GM13977 (cell line): ENCODE measurements around the gene VLDLR.

Experiments used
- DNase-seq: peaks from one replicate; pipeline ENCODE4 v3.0.0; 2012; ENCODE audit warnings: low spot score
- CTCF ChIP-seq: IDR thresholded peaks from 2 replicates; pipeline ENCODE4 v1.5.1; 2012; ENCODE audit warnings: mild to moderate bottlenecking, control low read depth; ENCODE audit not compliant: insufficient read depth; ENCODE audit errors: extremely low read depth, missing control alignments
- in situ Hi-C: fragments of 300-500 bp; cut with MboI; formaldehyde crosslinking; loops from one replicate; pipeline ENCODE4 v1.12.0; 2022; ENCODE audit warnings: low sequenced_read_pairs, low pct_unique_long_range_greater_than_20kb, mixed read lengths, inconsistent platforms; ENCODE audit not compliant: unreplicated experiment

Gene VLDLR

DNA sequence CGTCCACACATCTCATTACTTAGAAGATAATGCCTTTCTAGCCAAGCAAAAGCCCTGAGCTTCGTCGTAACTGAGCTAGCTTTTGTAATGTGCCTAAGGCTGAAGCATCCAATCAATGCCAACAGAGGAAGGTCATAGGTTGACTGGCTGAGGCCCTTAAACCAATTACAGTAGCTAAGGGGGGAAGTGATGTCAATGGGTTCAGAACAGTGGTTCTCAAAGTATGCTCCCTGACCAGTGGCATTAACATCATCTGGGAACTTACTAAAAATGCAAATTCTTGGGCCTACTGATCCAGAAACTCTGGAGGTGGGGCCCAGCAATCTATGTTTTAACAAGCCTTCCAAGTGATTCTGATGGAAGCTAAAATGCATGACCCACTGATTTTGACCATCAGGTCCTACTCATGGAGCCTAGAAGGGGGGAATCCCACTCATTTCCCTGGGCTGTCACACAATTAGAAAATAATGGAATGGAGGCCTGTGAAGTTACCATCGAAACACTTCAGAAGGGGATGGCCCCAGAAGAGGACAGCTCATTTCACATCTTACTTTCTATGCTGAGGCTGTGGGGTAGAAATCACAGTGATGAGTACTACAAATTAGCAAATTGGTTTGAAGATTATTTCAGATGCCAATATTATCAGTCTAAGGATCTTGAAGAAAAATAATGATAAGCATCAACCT is 4.8 kb upstream of the VLDLR start:
- in situ Hi-C loops: no loop called here
- peak; percentile 41 for DNase-seq
- no peak for TF ChIP-seq CTCF

- no peak for TF ChIP-seq CTCF
- no peak for DNase-seq
- in situ Hi-C loops: no loop called here
Measured at GRCh38 chr9:2618289-2618688, 3.3 kb upstream of the VLDLR start.

DNA sequence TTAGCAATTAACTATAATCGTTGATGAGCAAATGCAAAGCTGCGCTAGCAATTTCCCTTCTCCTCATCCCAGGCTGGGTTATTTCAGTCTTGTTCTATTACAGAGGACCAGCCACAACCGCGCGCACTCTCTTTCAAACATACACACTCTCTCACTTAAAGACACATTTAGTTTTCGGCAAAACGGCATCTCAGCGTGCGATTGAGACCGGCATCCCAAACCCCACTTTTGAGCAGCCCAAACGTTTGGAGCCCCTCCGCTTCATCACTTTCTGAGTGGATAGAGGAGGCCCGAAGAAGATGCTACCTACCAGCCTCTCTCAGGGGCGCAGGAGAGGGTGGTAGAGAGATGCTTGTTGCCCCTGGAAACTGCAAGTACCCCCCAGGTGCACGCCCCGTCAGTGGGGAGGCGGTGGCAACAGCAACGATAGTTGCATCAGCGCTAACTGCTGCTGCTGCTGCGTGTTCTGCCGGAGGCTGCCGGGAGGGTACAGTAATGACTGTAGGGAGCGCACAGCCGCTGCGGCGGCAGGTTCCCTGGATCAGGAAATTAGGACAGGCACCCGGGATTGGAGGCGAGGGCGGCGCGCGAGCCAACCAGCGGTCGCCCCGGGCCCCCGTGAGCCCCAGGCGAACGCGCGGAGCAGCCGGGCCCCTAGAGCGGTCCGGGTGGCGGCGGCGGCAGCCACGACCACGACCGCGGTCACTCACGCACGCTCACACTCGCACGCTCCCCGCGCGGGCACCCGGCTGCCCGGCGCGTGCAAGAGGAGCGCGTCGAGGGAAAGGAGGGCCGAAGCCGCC is 467 bp upstream of the VLDLR start:
- peak; percentile 63 for DNase-seq
- in situ Hi-C loops: no loop called here

DNA sequence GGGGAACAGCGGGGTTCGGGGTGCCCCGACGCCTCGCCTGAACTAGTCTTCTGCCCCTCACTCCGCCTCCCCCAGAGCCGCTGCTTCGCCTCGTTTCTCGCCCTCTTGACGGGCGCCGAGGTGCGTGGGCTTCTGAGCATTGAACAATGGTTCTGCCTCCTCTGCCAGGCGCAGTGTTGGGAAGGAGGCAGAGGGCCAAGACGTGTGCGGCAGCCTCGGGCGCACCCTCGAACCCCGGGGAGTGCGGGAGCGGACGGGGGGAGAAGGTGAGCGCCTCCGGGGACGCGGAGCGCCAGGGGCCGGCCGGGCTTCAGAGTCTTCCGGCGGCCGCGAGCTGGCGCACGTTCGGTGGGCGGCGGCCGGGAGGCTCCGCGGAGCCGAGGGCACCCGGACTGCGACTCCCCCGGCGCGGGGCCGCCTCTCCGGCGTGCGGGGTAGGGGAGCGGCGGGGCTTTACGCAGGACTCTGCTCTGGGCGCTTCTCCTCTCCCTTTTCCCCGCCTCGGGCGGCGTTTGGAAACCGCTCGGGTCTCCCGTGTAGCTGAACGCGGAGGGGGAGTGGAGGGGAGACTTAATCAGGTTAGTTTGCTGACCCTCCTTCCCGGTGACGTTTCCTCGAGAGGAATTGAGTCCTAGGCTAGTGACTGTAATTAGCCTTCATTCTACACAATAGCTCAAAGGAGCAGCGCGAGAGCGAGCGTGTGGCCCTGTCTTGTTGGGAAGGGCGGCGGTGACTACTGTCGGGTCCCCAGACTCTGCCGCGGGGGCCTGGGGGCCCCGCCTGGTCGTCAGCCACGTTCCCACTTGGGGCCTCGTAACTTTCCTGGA is 1.1 kb downstream of the VLDLR start:
- TF ChIP-seq CTCF: no peak
- in situ Hi-C loops: no loop called here
- peak; percentile 48 for DNase-seq

More for the DNA sequence above, 467 bp upstream of the VLDLR start:
- peak; percentile 12 for TF ChIP-seq CTCF

DNA sequence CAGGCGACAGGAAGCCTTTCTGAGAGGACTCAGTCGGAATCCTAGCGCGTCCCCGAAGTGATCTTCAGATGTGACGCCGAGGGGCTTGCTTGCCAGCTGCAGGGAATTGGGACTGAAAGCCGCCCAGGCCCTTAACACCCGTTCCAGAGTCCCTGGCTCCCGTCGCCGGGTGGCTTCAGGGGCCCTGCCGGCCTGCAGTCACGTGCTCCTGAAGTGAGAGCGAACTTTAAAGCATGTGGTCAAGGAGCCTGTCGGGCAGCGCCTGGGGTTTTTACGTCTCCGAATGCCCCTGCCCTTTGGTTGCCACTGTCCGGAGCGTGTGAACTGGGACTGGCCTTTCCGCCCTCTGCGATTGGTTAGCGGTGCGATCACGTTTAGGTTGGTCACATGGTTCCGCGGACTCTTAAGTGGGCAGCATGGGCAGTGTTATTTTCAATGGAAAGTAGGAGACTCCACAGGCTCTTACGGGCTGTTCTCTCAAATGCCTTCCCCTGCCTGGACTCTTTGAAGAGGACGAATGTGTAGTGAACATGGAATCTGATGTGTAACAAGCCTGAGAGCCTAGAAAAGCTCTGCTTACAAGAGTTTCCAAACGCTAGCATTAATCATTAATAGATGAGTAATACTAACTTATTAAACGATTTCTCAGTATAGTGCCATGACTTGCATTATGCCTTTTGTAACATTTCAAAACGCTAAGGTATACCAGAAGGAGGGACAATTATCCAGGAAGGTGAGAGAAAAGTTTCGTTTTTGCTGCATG is 1.9 kb downstream of the VLDLR start:
- in situ Hi-C loops: no loop called here
- DNase-seq: no peak
- TF ChIP-seq CTCF: no peak

GRCh38 chr9:2624051-2624682 is 2.6 kb downstream of the VLDLR start:
- no peak for DNase-seq
- in situ Hi-C loops: no loop called here
- TF ChIP-seq CTCF: no peak
